ENCODE data around the gene PCDHB6.
"Not testable (repeated sequence)": the region's sequence is repeated elsewhere in the genome, so short reads cannot be mapped to it uniquely, and the experiment has no call there.

Gene PCDHB6

GRCh38 chr5:141157901-141158300 is 8.0 kb downstream of the PCDHB6 start:
- DNase-seq (ENCODE audit: low read depth in 2 of 2), result not testable (repeated sequence)

DNA sequence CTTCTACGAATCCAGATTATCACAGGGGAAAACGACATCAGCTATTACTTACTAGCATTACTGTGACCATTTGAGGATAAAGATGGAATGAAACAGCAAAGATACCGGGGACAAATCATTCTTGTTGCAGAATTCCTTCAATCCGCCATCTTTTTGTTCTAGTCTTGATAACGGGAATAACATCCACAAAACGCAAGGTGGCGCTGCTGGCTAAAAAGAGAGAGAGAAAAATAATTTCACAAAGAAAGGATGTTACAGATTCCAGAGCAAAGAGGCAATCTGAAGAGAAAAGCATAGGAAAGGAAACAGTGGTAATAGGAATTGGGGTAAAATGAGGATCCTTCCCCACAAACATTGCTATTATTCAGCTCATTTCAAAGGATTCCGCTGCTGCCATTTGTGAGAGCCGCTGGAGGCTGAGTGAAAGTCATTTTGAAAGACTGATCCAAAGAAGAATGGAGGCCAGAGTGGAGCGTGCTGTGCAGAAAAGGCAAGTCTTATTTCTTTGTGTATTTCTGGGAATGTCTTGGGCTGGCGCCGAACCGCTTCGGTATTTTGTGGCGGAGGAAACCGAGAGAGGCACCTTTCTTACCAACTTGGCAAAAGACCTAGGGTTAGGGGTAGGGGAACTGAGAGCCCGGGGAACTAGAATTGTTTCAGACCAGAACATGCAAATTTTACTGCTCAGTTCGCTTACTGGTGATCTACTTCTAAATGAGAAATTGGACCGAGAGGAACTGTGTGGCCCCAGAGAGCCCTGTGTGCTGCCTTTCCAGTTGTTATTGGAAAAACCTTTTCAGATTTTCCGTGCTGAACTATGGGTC is 22.7 kb downstream of the PCDHB6 start, which contains the start of gene PCDHB7:
TSS of gene PCDHB7 (plus strand) at position 264 of the 824 bp plus-strand sequence. CDS start at position 456, 192 bp downstream.
- no peak for DNase-seq (ENCODE audit: low read depth in 2 of 2)

- not testable (repeated sequence) for DNase-seq (ENCODE audit: low read depth in 2 of 2)
These were observed 24.6 kb downstream of the PCDHB6 start for GRCh38 chr5:141174291-141175104.

- DNase-seq (ENCODE audit: low read depth in 2 of 2), result no peak
These were observed 26.1 kb downstream of the PCDHB6 start for GRCh38 chr5:141175933-141176332.

GRCh38 chr5:141177577-141178191 is 27.8 kb downstream of the PCDHB6 start, which contains the start of gene PCDHB8:
Gene PCDHB8, plus strand, starts transcription at chr5:141177790. Its CDS starts 245 bp downstream, at chr5:141178035.
- DNase-seq (ENCODE audit: low read depth in 2 of 2), result not testable (repeated sequence)

DNA sequence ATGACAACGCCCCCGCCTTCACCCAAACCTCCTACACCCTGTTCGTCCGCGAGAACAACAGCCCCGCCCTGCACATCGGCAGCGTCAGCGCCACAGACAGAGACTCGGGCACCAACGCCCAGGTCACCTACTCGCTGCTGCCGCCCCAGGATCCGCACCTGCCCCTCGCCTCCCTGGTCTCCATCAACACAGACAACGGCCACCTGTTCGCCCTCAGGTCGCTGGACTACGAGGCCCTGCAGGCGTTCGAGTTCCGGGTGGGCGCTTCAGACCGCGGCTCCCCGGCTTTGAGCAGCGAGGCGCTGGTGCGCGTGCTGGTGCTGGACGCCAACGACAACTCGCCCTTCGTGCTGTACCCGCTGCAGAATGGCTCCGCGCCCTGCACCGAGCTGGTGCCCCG is 29.5 kb downstream of the PCDHB6 start:
- DNase-seq (ENCODE audit: low read depth in 2 of 2), result not testable (repeated sequence)

DNA sequence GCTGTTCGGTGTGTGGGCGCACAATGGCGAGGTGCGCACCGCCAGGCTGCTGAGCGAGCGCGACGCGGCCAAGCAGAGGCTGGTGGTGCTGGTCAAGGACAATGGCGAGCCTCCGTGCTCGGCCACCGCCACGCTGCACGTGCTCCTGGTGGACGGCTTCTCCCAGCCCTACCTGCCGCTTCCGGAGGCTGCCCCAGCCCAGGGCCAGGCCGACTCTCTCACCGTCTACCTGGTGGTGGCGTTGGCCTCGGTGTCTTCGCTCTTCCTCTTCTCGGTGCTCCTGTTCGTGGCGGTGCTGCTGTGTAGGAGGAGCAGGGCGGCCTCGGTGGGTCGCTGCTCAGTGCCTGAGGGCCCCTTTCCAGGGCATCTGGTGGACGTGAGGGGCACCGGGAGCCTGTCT is 30.0 kb downstream of the PCDHB6 start:
- DNase-seq (ENCODE audit: low read depth in 2 of 2), result not testable (repeated sequence)

DNA sequence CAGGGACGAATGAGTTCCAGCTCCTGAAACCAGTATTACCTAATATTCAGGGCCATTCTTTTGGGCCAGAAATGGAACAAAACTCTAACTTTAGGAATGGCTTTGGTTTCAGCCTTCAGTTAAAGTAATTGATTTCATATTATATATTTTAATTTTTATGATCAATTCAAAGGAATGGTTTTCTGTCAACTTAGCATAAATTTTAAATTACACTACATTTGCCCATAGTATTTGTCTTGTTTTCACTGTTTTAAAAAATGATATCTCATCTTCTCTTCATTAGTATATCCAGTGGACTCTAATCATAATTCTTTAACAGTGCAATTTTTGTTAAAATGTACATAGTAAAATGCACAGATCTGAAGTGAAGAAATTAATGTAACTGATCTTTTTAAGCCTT is 30.5 kb downstream of the PCDHB6 start:
- DNase-seq (ENCODE audit: low read depth in 2 of 2), result no peak

GRCh38 chr5:141182248-141182647 is 32.4 kb downstream of the PCDHB6 start, which contains the start of gene PCDHB16:
Gene PCDHB16, plus strand, starts transcription at chr5:141182387. Its CDS starts 173 bp downstream, at chr5:141182560.
- DNase-seq (ENCODE audit: low read depth in 2 of 2), result no peak

GRCh38 chr5:141184117-141184855 is 34.4 kb downstream of the PCDHB6 start:
- DNase-seq (ENCODE audit: low read depth in 2 of 2), result not testable (repeated sequence)

GRCh38 chr5:141186897-141187512 is 37.1 kb downstream of the PCDHB6 start, which contains the start of gene PCDHB9:
Gene PCDHB9, plus strand, starts transcription at chr5:141187161. Its CDS starts 158 bp downstream, at chr5:141187319.
- DNase-seq (ENCODE audit: low read depth in 2 of 2), result no peak

GRCh38 chr5:141188682-141189081 is 38.8 kb downstream of the PCDHB6 start:
- DNase-seq (ENCODE audit: low read depth in 2 of 2), result not testable (repeated sequence)

DNA sequence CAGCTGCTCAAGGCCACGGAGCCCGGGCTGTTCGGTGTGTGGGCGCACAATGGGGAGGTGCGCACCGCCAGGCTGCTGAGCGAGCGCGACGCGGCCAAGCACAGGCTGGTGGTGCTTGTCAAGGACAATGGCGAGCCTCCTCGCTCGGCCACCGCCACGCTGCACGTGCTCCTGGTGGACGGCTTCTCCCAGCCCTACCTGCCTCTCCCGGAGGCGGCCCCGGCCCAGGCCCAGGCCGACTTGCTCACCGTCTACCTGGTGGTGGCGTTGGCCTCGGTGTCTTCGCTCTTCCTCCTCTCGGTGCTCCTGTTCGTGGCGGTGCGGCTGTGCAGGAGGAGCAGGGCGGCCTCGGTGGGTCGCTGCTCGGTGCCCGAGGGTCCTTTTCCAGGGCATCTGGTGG is 39.3 kb downstream of the PCDHB6 start:
- not testable (repeated sequence) for DNase-seq (ENCODE audit: low read depth in 2 of 2)

GRCh38 chr5:141192110-141192725 is 42.4 kb downstream of the PCDHB6 start, which contains the start of gene PCDHB10:
Gene PCDHB10, plus strand, starts transcription at chr5:141192353. Its CDS starts 200 bp downstream, at chr5:141192553.
- no peak for DNase-seq (ENCODE audit: low read depth in 2 of 2)

DNA sequence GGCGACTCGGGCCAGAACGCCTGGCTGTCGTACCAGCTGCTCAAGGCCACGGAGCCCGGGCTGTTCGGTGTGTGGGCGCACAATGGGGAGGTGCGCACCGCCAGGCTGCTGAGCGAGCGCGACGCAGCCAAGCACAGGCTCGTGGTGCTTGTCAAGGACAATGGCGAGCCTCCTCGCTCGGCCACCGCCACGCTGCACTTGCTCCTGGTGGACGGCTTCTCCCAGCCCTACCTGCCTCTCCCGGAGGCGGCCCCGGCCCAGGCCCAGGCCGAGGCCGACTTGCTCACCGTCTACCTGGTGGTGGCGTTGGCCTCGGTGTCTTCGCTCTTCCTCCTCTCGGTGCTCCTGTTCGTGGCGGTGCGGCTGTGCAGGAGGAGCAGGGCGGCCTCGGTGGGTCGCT is 44.5 kb downstream of the PCDHB6 start:
- not testable (repeated sequence) for DNase-seq (ENCODE audit: low read depth in 2 of 2)

DNA sequence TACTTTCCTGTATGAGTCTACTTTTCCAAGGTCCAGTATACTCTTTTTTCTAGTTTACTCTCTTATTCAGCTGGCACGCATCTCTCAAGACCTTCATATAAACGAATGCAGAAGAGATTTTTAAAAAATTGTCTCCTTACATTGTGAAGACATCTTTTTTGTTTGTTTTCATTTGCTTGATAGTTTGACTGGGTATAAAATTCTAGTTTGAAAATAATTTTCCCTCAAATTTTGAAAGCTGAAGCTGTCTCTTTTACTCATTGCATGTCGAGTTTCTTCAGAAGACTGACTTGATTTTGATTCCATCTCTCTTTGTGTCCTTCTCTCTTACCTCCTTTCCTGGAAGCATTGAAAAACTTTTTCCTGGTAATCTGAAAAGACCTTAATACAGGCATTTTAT is 46.5 kb downstream of the PCDHB6 start:
- no peak for DNase-seq (ENCODE audit: low read depth in 2 of 2)

DNA sequence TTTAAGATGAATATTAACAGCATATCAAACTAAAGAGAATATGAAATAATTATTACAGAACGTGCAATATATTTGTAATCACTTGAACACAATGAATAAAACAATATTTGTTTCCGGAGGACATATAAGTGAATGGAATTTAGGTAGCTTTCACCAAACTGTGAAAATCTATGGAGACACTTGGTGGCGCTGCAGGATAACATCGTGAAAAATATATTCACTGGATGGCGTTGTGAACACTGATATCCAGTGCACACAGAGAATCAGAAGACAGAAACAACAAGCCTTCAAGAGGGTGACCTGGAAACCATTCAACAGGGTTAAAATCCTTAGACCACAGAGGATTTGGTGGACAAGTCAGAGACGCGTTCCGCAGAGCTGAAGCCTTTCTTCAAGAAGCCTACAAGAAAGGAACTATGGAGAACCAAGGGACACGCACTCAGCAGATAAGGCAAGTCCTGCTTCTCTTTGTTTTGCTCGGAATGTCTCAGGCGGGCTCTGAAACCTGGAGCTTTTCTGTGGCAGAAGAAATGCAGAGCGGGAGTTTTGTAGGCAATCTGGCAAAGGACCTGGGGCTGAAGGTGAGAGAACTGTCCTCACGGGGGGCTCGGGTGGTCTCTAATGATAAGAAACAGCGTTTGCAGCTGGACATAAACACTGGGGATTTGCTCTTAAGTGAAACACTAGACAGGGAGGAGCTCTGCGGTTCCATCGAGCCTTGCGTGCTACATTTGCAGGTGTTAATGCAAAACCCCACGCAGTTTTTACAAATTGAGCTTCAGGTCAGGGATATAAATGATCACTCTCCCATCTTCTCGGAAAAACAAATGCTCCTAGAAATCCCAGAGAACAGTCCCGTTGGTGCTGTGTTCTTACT is 49.7 kb downstream of the PCDHB6 start, which contains the start of gene PCDHB11:
TSS of gene PCDHB11 (plus strand) at position 269 of the 877 bp plus-strand sequence. CDS start at position 417, 148 bp downstream.
- DNase-seq (ENCODE audit: low read depth in 2 of 2), result no peak

DNA sequence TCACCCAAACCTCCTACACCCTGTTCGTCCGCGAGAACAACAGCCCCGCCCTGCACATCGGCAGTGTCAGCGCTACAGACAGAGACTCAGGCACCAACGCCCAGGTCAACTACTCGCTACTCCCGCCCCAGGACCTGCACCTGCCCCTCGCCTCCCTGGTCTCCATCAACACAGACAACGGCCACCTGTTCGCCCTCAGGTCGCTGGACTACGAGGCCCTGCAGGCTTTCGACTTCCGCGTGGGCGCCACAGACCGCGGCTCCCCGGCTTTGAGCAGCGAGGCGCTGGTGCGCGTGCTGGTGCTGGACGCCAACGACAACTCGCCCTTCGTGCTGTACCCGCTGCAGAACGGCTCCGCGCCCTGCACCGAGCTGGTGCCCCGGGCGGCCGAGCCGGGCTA is 51.3 kb downstream of the PCDHB6 start:
- not testable (repeated sequence) for DNase-seq (ENCODE audit: low read depth in 2 of 2)

- DNase-seq (ENCODE audit: low read depth in 2 of 2), result not testable (repeated sequence)
These were observed 51.8 kb downstream of the PCDHB6 start for GRCh38 chr5:141201646-141202045.

Measured in fibroblast of skin of left quadriceps (primary cell).